ENCODE measurements around the gene ATG7.

DNA sequence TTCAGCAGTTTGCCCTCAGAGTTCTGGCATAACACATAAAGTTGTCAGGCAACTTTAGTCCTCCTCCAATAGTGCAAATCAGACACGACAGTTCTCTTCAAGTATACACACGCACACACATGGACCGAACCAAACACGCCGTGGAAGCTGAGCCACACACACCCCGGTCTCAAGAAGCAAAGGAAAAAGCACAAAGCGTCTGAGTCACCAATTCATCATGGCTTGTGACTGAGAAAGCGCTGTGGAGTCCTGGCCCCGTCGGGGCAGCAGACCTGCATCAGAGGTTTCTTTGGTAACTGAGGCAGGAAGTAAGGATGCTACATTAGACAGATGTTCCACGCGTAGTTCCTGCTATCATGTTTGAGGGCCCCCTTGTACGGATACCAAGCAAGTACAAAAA, 285.8 kb downstream of the ATG7 start:
- no peak for TF ChIP-seq EZH2phosphoT487 (IDR thresholded peaks at IDR 0.05; ENCODE audit: low read depth, severe bottlenecking, unreplicated experiment)
- TF ChIP-seq, protein P1, sequence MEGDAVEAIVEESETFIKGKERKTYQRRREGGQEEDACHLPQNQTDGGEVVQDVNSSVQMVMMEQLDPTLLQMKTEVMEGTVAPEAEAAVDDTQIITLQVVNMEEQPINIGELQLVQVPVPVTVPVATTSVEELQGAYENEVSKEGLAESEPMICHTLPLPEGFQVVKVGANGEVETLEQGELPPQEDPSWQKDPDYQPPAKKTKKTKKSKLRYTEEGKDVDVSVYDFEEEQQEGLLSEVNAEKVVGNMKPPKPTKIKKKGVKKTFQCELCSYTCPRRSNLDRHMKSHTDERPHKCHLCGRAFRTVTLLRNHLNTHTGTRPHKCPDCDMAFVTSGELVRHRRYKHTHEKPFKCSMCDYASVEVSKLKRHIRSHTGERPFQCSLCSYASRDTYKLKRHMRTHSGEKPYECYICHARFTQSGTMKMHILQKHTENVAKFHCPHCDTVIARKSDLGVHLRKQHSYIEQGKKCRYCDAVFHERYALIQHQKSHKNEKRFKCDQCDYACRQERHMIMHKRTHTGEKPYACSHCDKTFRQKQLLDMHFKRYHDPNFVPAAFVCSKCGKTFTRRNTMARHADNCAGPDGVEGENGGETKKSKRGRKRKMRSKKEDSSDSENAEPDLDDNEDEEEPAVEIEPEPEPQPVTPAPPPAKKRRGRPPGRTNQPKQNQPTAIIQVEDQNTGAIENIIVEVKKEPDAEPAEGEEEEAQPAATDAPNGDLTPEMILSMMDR (IDR thresholded peaks at IDR 0.05; ENCODE audit: poor library complexity), result no peak

Measured in hepatocyte (in vitro differentiated cells).